ENCODE data around the gene LMAN1.

DNA sequence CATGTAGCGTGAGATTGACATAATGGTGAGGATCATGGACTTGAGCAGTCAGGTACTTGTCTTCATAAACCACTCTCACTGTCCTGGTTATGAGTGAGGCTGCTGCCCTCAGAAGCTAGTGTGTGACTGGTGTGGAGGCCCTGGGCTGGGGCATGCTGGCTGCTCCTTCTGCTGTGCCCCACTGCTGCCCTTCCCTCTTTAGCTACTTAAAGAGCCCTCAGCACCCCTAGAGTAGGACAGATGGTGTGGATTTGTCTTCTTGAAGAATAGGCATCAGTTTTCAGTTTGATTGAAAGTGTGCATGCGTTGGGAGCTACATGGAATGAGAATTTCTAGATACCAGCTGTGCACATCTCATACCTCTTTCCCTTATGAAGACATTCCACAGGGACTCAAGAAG, 56.1 kb downstream of the LMAN1 start:
- TF ChIP-seq, protein P1, sequence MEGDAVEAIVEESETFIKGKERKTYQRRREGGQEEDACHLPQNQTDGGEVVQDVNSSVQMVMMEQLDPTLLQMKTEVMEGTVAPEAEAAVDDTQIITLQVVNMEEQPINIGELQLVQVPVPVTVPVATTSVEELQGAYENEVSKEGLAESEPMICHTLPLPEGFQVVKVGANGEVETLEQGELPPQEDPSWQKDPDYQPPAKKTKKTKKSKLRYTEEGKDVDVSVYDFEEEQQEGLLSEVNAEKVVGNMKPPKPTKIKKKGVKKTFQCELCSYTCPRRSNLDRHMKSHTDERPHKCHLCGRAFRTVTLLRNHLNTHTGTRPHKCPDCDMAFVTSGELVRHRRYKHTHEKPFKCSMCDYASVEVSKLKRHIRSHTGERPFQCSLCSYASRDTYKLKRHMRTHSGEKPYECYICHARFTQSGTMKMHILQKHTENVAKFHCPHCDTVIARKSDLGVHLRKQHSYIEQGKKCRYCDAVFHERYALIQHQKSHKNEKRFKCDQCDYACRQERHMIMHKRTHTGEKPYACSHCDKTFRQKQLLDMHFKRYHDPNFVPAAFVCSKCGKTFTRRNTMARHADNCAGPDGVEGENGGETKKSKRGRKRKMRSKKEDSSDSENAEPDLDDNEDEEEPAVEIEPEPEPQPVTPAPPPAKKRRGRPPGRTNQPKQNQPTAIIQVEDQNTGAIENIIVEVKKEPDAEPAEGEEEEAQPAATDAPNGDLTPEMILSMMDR (IDR thresholded peaks at IDR 0.05; ENCODE audit: low read length): no peak
- no peak for TF ChIP-seq EZH2 (IDR thresholded peaks at IDR 0.05; ENCODE audit: borderline replicate concordance, low read length)
